Measurements from ENCODE around the gene RELT.

Gene RELT

GRCh38 chr11:73439002-73439843, 63.0 kb downstream of the RELT start:
- Histone ChIP-seq H3K36me3 (ENCODE audit: control insufficient read depth, insufficient read depth, low read length) (no peaks in the 10 kb centered on the region), H2AFZ (no peak overlapping the region), H3K4me1 (no peaks in the 10 kb centered on the region), H3K9ac (no peak overlapping the region), H3K9me3 (ENCODE audit: control insufficient read depth, low read length) (no peaks in the 10 kb centered on the region), H3K27ac (no peak overlapping the region), H3K4me3 (ENCODE audit: low read depth, low read length) (no peak overlapping the region), H3K79me2 (no peaks in the 10 kb centered on the region), H3K27me3 (ENCODE audit: control insufficient read depth, insufficient read depth, low read length) (no peaks in the 10 kb centered on the region), H3K4me2 (ENCODE audit: low read length) (no peak overlapping the region)
- TF ChIP-seq CTCF (IDR thresholded peaks at IDR 0.05) = no peak

GRCh38 chr11:73445980-73446379, 69.8 kb downstream of the RELT start:
- no peaks in the 10 kb centered on the region for H3K36me3 ChIP-seq (ENCODE audit: control insufficient read depth, insufficient read depth, low read length)
- no peak overlapping the region for H3K4me2 ChIP-seq (ENCODE audit: low read length)
- TF ChIP-seq CTCF (IDR thresholded peaks at IDR 0.05) = no peak
- H3K4me1 ChIP-seq = no peaks in the 10 kb centered on the region
- no peaks in the 10 kb centered on the region for H3K27me3 ChIP-seq (ENCODE audit: control insufficient read depth, insufficient read depth, low read length)
- no peak overlapping the region for H2AFZ ChIP-seq
- no peak overlapping the region for H3K4me3 ChIP-seq (ENCODE audit: low read depth, low read length)
- H3K9me3 ChIP-seq (ENCODE audit: control insufficient read depth, low read length) = no peaks in the 10 kb centered on the region
- H3K9ac ChIP-seq = no peak overlapping the region
- no peak overlapping the region for H3K27ac ChIP-seq
- peaks cover 5% of the 10 kb centered on the region for H3K79me2 ChIP-seq

- Histone ChIP-seq H3K9me3 (ENCODE audit: control insufficient read depth, low read length) (no peaks in the 10 kb centered on the region), H3K4me1 (no peaks in the 10 kb centered on the region), H3K4me3 (ENCODE audit: low read depth, low read length) (no peak overlapping the region), H3K36me3 (ENCODE audit: control insufficient read depth, insufficient read depth, low read length) (no peaks in the 10 kb centered on the region), H3K9ac (no peak overlapping the region), H3K4me2 (ENCODE audit: low read length) (no peak overlapping the region), H3K79me2 (peaks cover 5% of the 10 kb centered on the region), H2AFZ (no peak overlapping the region), H3K27me3 (ENCODE audit: control insufficient read depth, insufficient read depth, low read length) (no peaks in the 10 kb centered on the region), H3K27ac (no peak overlapping the region)
- TF ChIP-seq CTCF (IDR thresholded peaks at IDR 0.05) = no peak
Measured at GRCh38 chr11:73446766-73447165, 70.6 kb downstream of the RELT start.

Measured in parathyroid adenoma (tissue), 2 donors.